ELF-1 (cell line): ENCODE measurements around the gene HIRIP3.

Experiments used
- DNase-seq: peaks from one replicate; pipeline ENCODE4 v3.0.0-alpha.2; 2016; ENCODE audit warnings: low read depth, low spot score

HIRIP3 gene

GRCh38 chr16:29983420-29984136, 11.8 kb downstream of the HIRIP3 start:
- DNase-seq = no peak

- no peak for DNase-seq
Measured at GRCh38 chr16:29982560-29983419, 12.6 kb downstream of the HIRIP3 start.

GRCh38 chr16:29978564-29979270, 16.7 kb downstream of the HIRIP3 start:
- DNase-seq = no peak

- no peak for DNase-seq
Measured at GRCh38 chr16:29978081-29978480, 17.3 kb downstream of the HIRIP3 start.

GRCh38 chr16:29977063-29977825, 18.2 kb downstream of the HIRIP3 start:
- no peak for DNase-seq

- DNase-seq = peak; percentile 71
Measured at GRCh38 chr16:29975811-29976511, 19.5 kb downstream of the HIRIP3 start.

GRCh38 chr16:29975134-29975538, 20.3 kb downstream of the HIRIP3 start:
- no peak for DNase-seq

GRCh38 chr16:29974291-29975133, 20.9 kb downstream of the HIRIP3 start:
- DNase-seq = peak; percentile 26

GRCh38 chr16:29973384-29974246, 21.8 kb downstream of the HIRIP3 start, which contains the start of gene TAOK2:
TAOK2 (plus strand) TSS chr16:29973868; CDS start chr16:29977773, 3,905 bp downstream.
- peak; percentile 100 for DNase-seq

- DNase-seq = no peak
Measured at GRCh38 chr16:29972992-29973383, 22.4 kb downstream of the HIRIP3 start.

- DNase-seq = no peak
Measured at GRCh38 chr16:29972500-29972899, 22.9 kb downstream of the HIRIP3 start.

GRCh38 chr16:29971304-29971703, 24.1 kb downstream of the HIRIP3 start:
- no peak for DNase-seq

GRCh38 chr16:29968205-29968604, 27.2 kb downstream of the HIRIP3 start:
- DNase-seq = no peak

GRCh38 chr16:29963021-29963743, 32.2 kb downstream of the HIRIP3 start:
- no peak for DNase-seq

- DNase-seq = peak; percentile 12
Measured at GRCh38 chr16:29962344-29962994, 32.9 kb downstream of the HIRIP3 start.

GRCh38 chr16:29961479-29962343, 33.7 kb downstream of the HIRIP3 start, which contains the start of gene TMEM219:
TMEM219 (plus strand) TSS chr16:29962079; CDS start chr16:29963144, 1,065 bp downstream.
- peak; percentile 95 for DNase-seq

GRCh38 chr16:29961127-29961478, 34.3 kb downstream of the HIRIP3 start:
- DNase-seq = no peak
